ENCODE data around the gene MAP4K4.

- TF ChIP-seq GATA2 (IDR thresholded peaks at IDR 0.05; ENCODE audit: low read depth, low read length): no peak
- TF ChIP-seq GATA3 (IDR thresholded peaks at IDR 0.05; ENCODE audit: low read depth, low read length): no peak
Measured at GRCh38 chr2:101766871-101767739, 69.6 kb downstream of the MAP4K4 start.

Data from SH-SY5Y (cell line).